ENCODE results near the gene DCUN1D3. TPM values are rescaled to one million over a fixed set of nuclear protein-coding genes. Genes with fewer than 3 reads are reported as not detected.

The DCUN1D3 gene
- total RNA-seq, 2 donors from 2014 or later, result 14.7 to 25.0 TPM

GRCh38 chr16:20886320-20886719 is 13.8 kb downstream of the DCUN1D3 start:
- no peak for ATAC-seq (replicated peaks)
- no peak overlapping the region for H3K27ac Mint-ChIP-seq
- H3K27me3 Mint-ChIP-seq, result no peaks in the 10 kb centered on the region
- peaks cover 11% of the 10 kb centered on the region for H3K4me1 Mint-ChIP-seq
- H3K4me3 Mint-ChIP-seq, result no peak overlapping the region
- H3K36me3 Mint-ChIP-seq (ENCODE audit: low read depth), result peaks cover 49% of the 10 kb centered on the region
- H3K9me3 Mint-ChIP-seq, result no peaks in the 10 kb centered on the region

GRCh38 chr16:20884240-20884556 is 16.0 kb downstream of the DCUN1D3 start:
- H3K4me3 Mint-ChIP-seq, result peak overlapping the region; percentile 32
- no peaks in the 10 kb centered on the region for H3K27me3 Mint-ChIP-seq

GRCh38 chr16:20883554-20884239 is 16.5 kb downstream of the DCUN1D3 start:
- ATAC-seq (replicated peaks), result peak; percentile 20
- Mint-ChIP-seq H3K4me3 (peak overlapping the region; percentile 32), H3K4me1 (peaks cover 23% of the 10 kb centered on the region), H3K9me3 (no peaks in the 10 kb centered on the region), H3K27me3 (no peaks in the 10 kb centered on the region), H3K36me3 (ENCODE audit: low read depth) (peaks cover 43% of the 10 kb centered on the region), H3K27ac (peak overlapping the region; percentile 43)

More at GRCh38 chr16:20884240-20884556, 16.0 kb downstream of the DCUN1D3 start:
- peak; percentile 83 for ATAC-seq (replicated peaks)
- Mint-ChIP-seq H3K4me1 (peaks cover 21% of the 10 kb centered on the region), H3K36me3 (ENCODE audit: low read depth) (peaks cover 38% of the 10 kb centered on the region), H3K9me3 (no peaks in the 10 kb centered on the region), H3K27ac (peak overlapping the region; percentile 43)

GRCh38 chr16:20881503-20881878 is 18.7 kb downstream of the DCUN1D3 start:
- H3K27ac Mint-ChIP-seq, result no peak overlapping the region
- ATAC-seq (replicated peaks), result no peak
- no peaks in the 10 kb centered on the region for H3K9me3 Mint-ChIP-seq
- peaks cover 52% of the 10 kb centered on the region for H3K36me3 Mint-ChIP-seq (ENCODE audit: low read depth)
- H3K4me3 Mint-ChIP-seq, result no peak overlapping the region
- peaks cover 33% of the 10 kb centered on the region for H3K4me1 Mint-ChIP-seq
- no peaks in the 10 kb centered on the region for H3K27me3 Mint-ChIP-seq

- Mint-ChIP-seq H3K36me3 (ENCODE audit: low read depth) (peaks cover 50% of the 10 kb centered on the region), H3K27ac (no peak overlapping the region), H3K4me1 (peaks cover 35% of the 10 kb centered on the region), H3K27me3 (no peaks in the 10 kb centered on the region), H3K9me3 (no peaks in the 10 kb centered on the region), H3K4me3 (no peak overlapping the region)
- no peak for ATAC-seq (replicated peaks)
Observed at GRCh38 chr16:20880867-20881502, 19.2 kb downstream of the DCUN1D3 start.

- ATAC-seq (replicated peaks), result peak; percentile 79
- Mint-ChIP-seq H3K9me3 (no peaks in the 10 kb centered on the region), H3K4me3 (peak overlapping the region; percentile 59), H3K27ac (peak overlapping the region; percentile 84), H3K27me3 (no peaks in the 10 kb centered on the region), H3K36me3 (ENCODE audit: low read depth) (peaks cover 48% of the 10 kb centered on the region), H3K4me1 (peaks cover 45% of the 10 kb centered on the region)
Observed at GRCh38 chr16:20879175-20880040, 20.8 kb downstream of the DCUN1D3 start.

GRCh38 chr16:20878682-20879147 is 21.4 kb downstream of the DCUN1D3 start:
- H3K4me3 Mint-ChIP-seq, result peak overlapping the region; percentile 59
- H3K27me3 Mint-ChIP-seq, result no peaks in the 10 kb centered on the region
- no peaks in the 10 kb centered on the region for H3K9me3 Mint-ChIP-seq
- H3K36me3 Mint-ChIP-seq (ENCODE audit: low read depth), result peaks cover 41% of the 10 kb centered on the region
- peak; percentile 17 for ATAC-seq (replicated peaks)
- peaks cover 45% of the 10 kb centered on the region for H3K4me1 Mint-ChIP-seq
- H3K27ac Mint-ChIP-seq, result peak overlapping the region; percentile 84

GRCh38 chr16:20875355-20875650 is 24.9 kb downstream of the DCUN1D3 start:
- ATAC-seq (replicated peaks), result peak; percentile 30
- H3K9me3 Mint-ChIP-seq, result no peaks in the 10 kb centered on the region
- H3K36me3 Mint-ChIP-seq (ENCODE audit: low read depth), result peaks cover 28% of the 10 kb centered on the region
- peaks cover 50% of the 10 kb centered on the region for H3K4me1 Mint-ChIP-seq
- H3K4me3 Mint-ChIP-seq, result peak overlapping the region; percentile 66
- peak overlapping the region; percentile 5 for H3K27ac Mint-ChIP-seq
- no peaks in the 10 kb centered on the region for H3K27me3 Mint-ChIP-seq

GRCh38 chr16:20874088-20874581 is 26.0 kb downstream of the DCUN1D3 start:
- peak; percentile 15 for ATAC-seq (replicated peaks)
- Mint-ChIP-seq H3K4me1 (peaks cover 41% of the 10 kb centered on the region), H3K4me3 (peak overlapping the region; percentile 66), H3K27me3 (no peaks in the 10 kb centered on the region), H3K36me3 (ENCODE audit: low read depth) (peaks cover 20% of the 10 kb centered on the region), H3K27ac (peak overlapping the region; percentile 80), H3K9me3 (no peaks in the 10 kb centered on the region)

GRCh38 chr16:20873331-20873730 is 26.8 kb downstream of the DCUN1D3 start:
- H3K36me3 Mint-ChIP-seq (ENCODE audit: low read depth), result peaks cover 13% of the 10 kb centered on the region

GRCh38 chr16:20871941-20872815 is 28.0 kb downstream of the DCUN1D3 start:
- Mint-ChIP-seq H3K9me3 (no peaks in the 10 kb centered on the region), H3K27ac (no peak overlapping the region), H3K27me3 (no peaks in the 10 kb centered on the region), H3K4me3 (no peak overlapping the region), H3K36me3 (ENCODE audit: low read depth) (peaks cover 6% of the 10 kb centered on the region), H3K4me1 (peaks cover 44% of the 10 kb centered on the region)
- ATAC-seq (replicated peaks), result no peak

More at GRCh38 chr16:20873331-20873730, 26.8 kb downstream of the DCUN1D3 start:
- no peaks in the 10 kb centered on the region for H3K27me3 Mint-ChIP-seq
- H3K9me3 Mint-ChIP-seq, result no peaks in the 10 kb centered on the region
- H3K27ac Mint-ChIP-seq, result peak overlapping the region; percentile 80
- ATAC-seq (replicated peaks), result no peak
- peak overlapping the region; percentile 66 for H3K4me3 Mint-ChIP-seq
- peaks cover 38% of the 10 kb centered on the region for H3K4me1 Mint-ChIP-seq

GRCh38 chr16:20871258-20871657 is 28.9 kb downstream of the DCUN1D3 start:
- ATAC-seq (replicated peaks), result no peak
- H3K36me3 Mint-ChIP-seq (ENCODE audit: low read depth), result no peaks in the 10 kb centered on the region
- H3K27ac Mint-ChIP-seq, result no peak overlapping the region
- H3K4me3 Mint-ChIP-seq, result no peak overlapping the region
- H3K9me3 Mint-ChIP-seq, result no peaks in the 10 kb centered on the region
- H3K4me1 Mint-ChIP-seq, result peaks cover 47% of the 10 kb centered on the region
- no peaks in the 10 kb centered on the region for H3K27me3 Mint-ChIP-seq

GRCh38 chr16:20870122-20870820 is 29.9 kb downstream of the DCUN1D3 start:
- Mint-ChIP-seq H3K4me1 (peaks cover 52% of the 10 kb centered on the region), H3K9me3 (no peaks in the 10 kb centered on the region), H3K36me3 (ENCODE audit: low read depth) (peaks cover 4% of the 10 kb centered on the region), H3K27me3 (no peaks in the 10 kb centered on the region), H3K27ac (no peak overlapping the region), H3K4me3 (no peak overlapping the region)
- no peak for ATAC-seq (replicated peaks)

Measured in activated T-helper 17 cell treated with anti-CD3 and anti-CD28 coated beads, Interleukin-2, amount 50 U/mL, for 72 hours (primary cell).